ENCODE measurements around the gene SV2C. TPM values are rescaled to one million over a fixed set of nuclear protein-coding genes. Genes with fewer than 3 reads are reported as not detected.

Gene SV2C
- total and polyA plus RNA-seq, 10 of the 15 experiments (the other 5 are each of a cell fraction or from before 2014, with no cell fraction given) = under 0.01 to 1.1 (median 0.63) TPM

DNA sequence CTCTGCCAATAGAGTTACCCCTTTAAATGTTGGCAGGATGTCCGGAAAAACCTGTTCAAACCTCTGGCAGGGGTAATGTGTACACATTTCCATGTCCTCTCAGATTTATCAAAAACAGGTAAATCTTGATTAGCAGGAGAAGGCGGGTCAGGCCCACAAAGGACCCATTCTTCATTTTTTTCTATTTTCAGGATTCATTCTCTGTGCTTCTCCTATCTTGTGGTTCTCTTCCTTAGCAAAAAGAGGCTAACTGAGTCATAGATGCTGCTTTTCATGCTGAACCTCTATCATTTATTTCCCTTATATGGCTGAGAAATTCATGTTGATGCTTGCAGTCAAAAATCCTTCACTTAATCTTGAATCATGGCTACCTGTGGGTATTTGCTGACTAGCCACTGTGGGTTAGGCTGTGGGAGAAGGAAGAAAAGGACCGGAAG is 207.2 kb downstream of the SV2C start:
- CTCF ChIA-PET = interaction anchor here (3.3 kb wide), 1 partner anchor 293 kb away, joined by 13 read pairs; no protein-coding TSS in a partner anchor
- no peak for FAIRE-seq

More for the DNA sequence above, 207.2 kb downstream of the SV2C start:
- Histone ChIP-seq H3K79me2 (ENCODE audit: control insufficient read depth, insufficient read depth, low read length) (no peaks in the 10 kb centered on the region), H3K4me2 (ENCODE audit: control insufficient read depth, insufficient read depth) (no peak overlapping the region), H3K4me3 (no peak overlapping the region), H3K27me3 (replicated peaks in 1 of 2; ENCODE audit: control insufficient read depth in 2 of 2, insufficient read depth in 2 of 2, low read length in 1 of 2) (no peaks in the 10 kb centered on the region), H4K20me1 (ENCODE audit: control insufficient read depth, insufficient read depth) (no peaks in the 10 kb centered on the region), H3K36me3 (ENCODE audit: control insufficient read depth in 2 of 2, insufficient read depth in 2 of 2, low read length in 1 of 2) (no peaks in the 10 kb centered on the region), H2AFZ (ENCODE audit: control insufficient read depth, low read depth, low read length) (no peak overlapping the region), H3K9me3 (replicated peaks; ENCODE audit: control insufficient read depth, insufficient read depth, low read length) (no peaks in the 10 kb centered on the region), H3K9ac (ENCODE audit: control insufficient read depth, insufficient read depth, low read length) (no peak overlapping the region), H3K4me1 (ENCODE audit: control insufficient read depth, insufficient read depth, low read length) (peaks cover 10% of the 10 kb centered on the region; the same call in 1 of the 2 replicates), H3K27ac (ENCODE audit: control insufficient read depth, insufficient read depth) (no peak overlapping the region)
- in situ Hi-C loops (cut with MboI) = no loop called here
- ATAC-seq (no peak), DNase-seq (ENCODE audit: low read depth, low spot score) (no peak)
- no TSS peak for BruUV-seq (replicated peaks)
- no peak for TF ChIP-seq CBX3 (IDR thresholded peaks at IDR 0.05; ENCODE audit: borderline replicate concordance, low read depth)
- no peak for TF ChIP-seq ZNF24 (IDR thresholded peaks at IDR 0.05)
- no peak for TF ChIP-seq E4F1 (IDR thresholded peaks at IDR 0.05; ENCODE audit: borderline replicate concordance, partially characterized antibody)
- no peak for TF ChIP-seq SREBF2 (IDR thresholded peaks at IDR 0.05; ENCODE audit: low read length)
- WGBS (ENCODE audit: insufficient coverage, insufficient replicate concordance, low lambda C conversion rate, missing lambda C conversion rate) = 14% methylated on average over 3 of the region's 3 CpGs
- POLR2A ChIA-PET = no interaction called here
- intact Hi-C loops (cut with micrococcal nuclease; ENCODE audit: unreplicated experiment) = no loop called here
- SMC1A ChIA-PET (ENCODE audit: uncharacterized antibody, unreplicated experiment) = interaction anchor here (3.4 kb wide), 1 partner anchor 293 kb away, joined by 10 read pairs; no protein-coding TSS in a partner anchor
- RAD21 ChIA-PET (ENCODE audit: unreplicated experiment) = no interaction called here
